Activated CD4-positive, alpha-beta T cell treated with anti-CD3 and anti-CD28 coated beads for 24 hours (primary cell): ENCODE data around the gene PECR.

Experiments used
- DNase-seq, 2 donors: peaks; one replicate each; pipeline ENCODE4 v3.0.0-alpha.2; 2020; ENCODE audit warnings: low read depth in 2 of 2

The PECR gene

DNA sequence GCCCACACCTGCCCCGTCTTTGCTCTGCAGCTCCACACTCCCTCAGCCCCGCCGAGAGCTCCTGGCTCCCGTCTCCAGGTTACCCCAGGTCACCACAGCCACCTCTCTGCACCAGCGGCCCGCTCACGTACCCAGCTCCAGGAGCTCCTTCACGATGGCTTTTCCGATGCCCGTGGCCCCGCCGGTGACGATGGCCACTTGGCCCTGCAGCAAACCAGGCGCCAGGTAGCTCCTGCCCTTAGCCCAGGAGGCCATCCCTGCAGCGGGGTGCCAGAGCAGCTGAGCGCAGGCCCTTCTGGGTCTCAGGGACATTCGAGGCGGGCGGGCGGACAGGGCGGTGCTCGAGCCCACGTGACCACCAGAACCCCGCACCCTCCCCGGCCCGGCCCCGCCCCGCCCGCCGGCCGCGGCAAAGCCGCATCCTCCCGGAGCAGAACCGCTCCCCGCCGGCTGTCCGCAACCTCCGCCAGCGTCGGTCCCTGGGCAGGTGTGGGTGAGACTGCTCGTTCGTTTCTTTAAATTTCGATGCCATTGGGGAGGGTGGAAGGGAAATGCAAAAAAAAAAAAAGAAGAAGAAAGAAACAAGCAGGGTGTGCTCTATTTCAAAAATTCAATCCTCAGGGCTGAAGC, at the start of gene PECR, which contains the start of gene TMEM169:
Gene PECR, minus strand, starts transcription at position 323 of the 630 bp plus-strand sequence. Its CDS starts 68 bp downstream, at position 255.
Gene TMEM169, plus strand, starts transcription at position 433 of the 630 bp plus-strand sequence. CDS start 14,045 bp downstream, outside the sequence.
- peak; percentile 54 to 73 for DNase-seq

DNA sequence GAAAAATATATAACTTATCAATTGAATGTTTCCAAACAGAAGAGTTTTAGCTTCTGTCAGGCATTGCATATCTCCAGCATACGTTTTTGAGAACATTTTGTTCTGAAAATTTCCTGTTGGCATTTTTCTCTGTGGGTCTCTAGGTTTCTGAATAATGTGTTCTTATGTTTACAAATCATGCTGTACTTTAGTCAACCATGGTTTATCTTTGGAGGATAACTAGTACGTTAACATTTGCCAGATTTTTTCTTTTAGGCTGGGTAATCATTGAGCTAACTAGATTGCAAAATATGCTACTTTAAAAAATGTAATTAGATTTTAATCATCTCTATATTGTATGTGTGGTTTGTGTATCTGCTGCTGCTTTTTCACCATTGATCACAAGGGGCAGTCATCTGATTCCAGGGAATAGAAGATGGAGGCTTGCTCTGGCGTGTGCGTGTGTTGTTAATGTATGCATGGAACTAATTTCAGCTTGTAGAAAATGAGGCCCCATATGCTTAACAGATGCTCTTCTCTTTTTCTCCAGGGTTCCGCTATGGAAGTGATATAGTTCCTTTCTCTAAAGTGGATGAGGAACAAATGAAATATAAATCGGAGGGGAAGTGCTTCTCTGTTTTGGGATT, 48.9 kb upstream of the PECR start:
- DNase-seq: no peak

DNA sequence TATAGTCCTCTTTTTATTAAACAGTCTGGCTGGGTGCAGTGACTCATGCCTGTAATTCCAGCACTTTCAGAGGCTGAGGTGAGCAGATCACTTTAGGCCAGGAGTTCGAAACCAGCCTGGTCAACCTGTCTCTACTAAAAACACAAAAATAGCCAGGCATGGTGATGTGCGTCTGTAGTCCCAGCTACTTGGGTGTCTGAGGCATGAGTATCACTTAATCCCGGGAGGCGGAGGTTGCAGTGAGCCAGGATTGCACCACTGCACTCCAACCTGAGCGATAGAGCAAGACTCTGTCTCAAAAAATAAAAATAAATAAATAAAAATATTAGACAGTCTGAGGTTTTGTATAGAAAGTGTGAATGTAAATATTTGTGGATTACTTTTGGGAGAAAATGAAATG, 45.3 kb upstream of the PECR start:
- no peak for DNase-seq

DNA sequence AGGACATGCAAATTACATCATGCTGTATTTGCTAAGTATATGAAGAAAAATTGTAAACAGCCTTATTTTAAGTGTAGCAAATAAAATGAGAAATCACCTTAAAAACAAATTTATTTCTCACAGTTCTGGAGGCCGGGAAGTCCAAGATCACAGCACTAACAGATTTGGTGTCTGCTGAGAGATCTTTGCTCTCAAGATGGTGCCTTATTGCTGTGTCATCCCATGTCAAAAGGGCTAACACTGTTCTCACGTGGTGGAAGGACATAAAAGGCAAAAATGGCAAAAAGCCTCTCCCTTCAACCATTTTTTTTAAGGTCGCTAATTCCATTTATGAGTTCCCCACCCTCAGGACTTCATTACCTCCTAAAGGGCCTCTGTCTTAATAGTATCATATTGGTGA, 39.6 kb upstream of the PECR start:
- no peak for DNase-seq

DNA sequence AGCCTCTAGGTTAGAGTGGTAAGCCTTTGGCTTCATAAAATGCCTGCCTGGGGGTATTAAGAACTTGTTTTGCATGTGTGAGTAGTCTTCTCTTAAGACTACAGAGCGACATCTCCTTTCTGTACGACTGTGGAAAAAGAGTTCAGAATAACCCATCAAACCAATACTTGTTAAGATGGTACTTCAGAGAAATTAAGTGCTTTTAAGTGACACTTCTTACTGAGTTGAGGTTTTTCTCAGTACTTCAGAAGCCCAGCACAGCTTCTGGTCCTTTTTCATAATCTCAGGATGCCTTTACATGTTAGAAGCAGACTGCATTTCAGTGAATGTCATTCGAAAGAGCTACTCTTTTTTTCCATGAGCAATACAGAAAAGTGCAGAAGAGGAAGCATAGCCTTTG, 38.4 kb upstream of the PECR start:
- DNase-seq: no peak

DNA sequence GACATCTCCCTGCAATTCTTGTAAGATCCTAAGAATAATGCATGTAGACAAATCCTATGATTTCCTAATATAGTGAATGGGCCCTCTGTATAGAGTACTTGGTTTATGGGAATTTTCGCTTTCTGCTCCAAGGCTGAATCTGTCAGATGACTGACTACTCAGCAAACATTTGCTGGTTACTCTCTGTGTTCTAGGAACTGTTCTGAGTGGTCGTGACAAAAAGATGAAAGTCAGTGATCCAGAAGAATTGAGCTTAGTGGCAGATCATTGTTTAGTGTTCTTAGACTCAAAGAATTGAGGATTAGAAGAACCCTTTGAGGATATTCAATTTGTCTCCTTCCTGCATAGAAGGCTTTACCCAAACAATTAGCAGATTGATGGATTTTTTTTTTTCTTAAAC, 37.5 kb upstream of the PECR start:
- DNase-seq: no peak

DNA sequence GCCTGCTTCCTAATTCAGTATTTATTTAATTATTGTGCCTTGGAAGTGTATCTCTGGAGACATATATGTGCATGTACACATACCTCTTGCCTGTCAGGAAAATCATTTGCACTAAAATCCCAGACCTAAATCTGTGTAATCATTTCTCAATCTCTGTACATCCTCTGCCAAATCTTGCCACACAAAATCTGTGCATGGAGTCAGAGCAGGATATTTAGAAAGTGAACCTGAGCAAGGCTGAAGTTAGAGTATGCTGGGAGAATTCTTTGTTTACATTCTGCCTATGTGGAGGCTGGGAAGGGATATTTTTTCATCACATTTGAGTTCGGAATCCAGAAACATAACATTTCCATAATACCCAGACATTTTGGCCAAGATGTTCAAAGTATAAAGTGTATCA, 36.9 kb upstream of the PECR start:
- no peak for DNase-seq

DNA sequence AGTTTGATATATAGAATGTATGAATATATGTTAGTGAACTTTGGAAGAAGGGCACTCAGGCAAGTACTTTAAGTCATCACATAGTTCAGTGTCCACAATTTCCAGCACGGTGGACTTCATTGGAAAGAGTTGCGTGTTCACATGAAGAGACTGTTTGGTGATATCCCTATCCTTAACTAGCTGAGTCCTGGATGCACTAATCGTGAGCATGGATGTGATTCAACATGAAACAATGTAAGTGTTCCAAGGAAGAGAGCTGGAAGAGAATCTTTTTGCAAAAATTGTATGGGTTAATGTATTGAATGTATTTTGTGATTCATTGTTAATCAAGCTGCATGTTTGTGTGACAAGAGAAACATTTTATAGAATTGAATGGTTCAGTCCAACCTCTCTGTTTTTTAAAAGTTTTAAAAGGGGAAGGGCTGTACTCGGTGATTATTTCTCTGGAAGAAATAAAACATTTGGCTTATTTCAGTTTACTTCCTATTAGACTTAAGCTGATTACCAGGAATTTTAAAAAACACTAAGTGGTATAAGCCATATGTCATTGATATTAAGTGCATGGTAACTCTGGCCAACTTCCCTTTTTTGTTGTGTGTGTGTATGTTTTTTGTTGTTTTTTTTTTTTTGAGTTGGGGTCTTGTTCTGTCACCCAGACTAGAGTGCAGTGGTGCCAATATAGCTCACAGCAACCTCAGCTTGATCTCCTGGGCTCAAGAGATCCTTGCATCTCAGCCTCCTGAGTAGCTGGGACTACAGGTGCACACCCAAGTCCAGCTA, 36.1 kb upstream of the PECR start:
- no peak for DNase-seq

DNA sequence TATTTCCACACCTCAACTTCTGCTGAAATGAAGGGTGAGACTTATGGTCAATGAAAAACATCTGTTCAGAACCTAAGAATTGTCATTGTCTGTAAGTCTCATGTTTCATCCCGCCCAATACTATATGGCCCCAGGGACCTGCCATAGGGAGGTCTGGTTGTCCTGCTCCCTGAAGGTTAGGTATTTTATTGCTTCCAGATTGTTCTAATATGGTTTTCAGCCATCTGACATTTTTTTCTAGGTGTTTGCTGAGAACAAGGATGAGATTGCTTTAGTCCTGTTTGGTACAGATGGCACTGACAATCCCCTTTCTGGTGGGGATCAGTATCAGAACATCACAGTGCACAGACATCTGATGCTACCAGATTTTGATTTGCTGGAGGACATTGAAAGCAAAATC, 34.8 kb upstream of the PECR start:
- DNase-seq: no peak

DNA sequence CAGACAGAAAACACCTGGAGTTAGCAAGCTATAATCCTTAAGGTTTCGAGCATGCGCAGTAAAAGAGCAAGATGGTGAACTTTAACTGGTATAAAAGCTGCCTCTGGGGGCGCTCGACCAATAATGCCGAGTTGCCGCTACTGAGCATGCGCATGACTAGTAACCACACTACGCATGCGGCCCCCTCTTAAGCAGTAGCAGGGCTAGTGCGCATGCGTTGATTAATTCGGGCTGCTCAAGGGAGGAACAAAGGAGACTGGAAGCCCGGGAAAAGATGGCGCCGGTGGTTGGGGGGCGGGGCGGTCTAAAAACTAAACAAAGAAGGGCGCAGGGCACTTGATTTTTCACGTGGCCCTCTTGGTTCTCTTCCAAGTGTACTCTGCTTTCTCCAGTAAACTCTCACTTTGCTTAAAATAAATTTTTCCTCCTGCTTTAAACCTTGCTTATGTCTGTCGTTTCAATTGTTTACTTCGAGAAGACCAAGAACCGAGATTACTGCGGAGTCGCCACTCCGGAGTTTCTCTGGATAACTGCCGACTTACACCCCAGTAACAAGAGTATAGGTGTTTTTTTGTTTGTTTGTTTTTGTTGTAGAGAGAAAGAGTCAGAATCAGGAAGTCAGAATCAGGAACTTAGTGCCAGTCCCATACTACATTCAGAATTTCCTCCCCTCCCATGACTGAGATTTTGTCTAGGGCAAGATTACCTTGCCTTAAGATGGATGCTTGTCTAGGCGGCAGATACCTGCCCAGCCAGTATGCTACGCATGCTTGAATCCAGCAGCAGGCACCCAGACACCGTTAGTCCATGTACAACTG, 33.3 kb upstream of the PECR start:
- DNase-seq: peak; percentile 93 to 95

DNA sequence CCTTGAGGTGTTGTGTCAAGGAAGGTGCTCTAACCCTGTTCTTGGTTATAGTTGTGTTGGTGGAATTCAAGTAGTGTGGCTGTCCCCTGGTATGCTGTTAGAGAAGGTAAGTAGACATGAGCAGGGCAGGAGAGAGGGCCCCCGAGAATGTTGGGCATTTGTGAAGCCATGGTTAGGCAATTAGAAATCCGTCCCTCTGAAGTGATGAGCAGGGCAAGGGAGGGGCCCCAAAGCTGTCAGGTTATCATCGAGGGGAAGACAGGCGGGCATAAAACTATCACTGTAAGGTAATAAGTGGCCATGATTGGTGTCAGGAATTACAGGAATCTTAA, 32.7 kb upstream of the PECR start:
- no peak for DNase-seq

DNA sequence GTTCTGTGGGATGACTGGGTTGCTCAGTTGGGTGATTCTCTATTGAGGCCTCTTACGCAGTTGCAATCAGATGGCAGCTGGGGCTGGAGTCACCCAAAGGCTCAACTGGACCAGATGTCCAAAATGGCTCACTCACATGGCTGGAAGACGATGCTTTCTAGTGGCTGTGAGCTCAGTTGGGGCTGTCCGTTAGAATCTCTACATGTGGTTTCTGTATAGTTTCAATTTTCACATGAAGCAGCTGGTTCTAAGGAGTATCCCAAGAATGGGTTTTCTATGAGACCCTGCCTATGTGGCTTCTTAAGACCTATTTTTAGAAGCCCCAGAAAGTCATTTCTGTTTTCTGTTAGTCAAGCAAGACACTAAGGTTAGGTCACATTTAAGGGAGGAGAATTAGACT, 32.0 kb upstream of the PECR start:
- no peak for DNase-seq

DNA sequence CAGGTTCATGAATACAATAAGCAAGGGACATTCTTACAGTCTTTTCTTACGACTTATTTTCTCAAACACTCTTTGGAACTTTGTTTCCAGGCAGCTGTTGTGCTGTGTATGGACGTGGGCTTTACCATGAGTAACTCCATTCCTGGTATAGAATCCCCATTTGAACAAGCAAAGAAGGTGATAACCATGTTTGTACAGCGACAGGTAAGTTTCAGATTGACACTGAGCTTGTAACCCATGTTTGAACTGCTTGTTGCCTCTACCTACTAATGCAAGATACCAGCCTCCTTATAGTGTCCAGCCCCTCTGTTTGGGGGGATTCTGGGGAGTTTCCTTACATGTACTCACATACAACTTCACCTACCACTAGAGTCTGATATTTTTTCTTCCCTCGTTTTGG, 31.3 kb upstream of the PECR start:
- DNase-seq: no peak

DNA sequence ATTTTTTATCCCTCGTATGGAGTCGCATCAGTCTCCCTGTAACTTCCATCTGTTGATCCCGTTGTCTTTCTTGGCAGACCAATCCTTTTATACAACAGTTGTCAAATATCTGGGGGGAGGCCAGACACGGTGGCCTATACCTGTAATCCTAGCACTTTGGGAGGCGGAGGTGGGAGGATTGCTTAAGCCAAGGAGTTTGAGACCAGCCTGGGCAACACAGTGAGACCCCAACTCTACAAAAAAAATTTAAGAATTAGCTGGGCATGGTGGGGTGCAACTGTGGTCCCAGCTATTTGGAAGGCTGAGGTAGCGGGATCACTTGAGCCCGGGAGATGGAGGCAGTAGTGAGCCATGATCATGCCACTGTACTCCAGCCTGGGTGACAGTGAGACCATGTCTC, 29.5 kb upstream of the PECR start:
- no peak for DNase-seq

DNA sequence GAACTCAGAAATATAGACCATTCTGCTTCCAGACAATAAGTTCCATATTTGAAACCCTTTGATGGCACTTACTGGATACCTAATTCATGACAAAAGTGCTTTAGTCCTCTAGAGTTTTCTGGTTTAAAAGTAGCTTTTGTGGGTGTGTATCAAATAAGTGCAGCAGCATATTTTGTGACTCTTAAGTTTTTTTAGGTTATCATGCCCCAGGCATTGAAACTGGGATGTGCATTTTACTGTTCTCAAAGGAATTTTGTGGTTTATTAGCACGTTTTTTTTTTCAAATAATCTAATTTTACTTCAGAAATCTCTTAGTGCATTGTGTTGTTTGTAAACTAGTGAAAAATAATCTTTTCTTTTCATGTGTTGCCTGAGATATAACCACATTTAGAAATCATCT, 29.0 kb upstream of the PECR start:
- DNase-seq: no peak

DNA sequence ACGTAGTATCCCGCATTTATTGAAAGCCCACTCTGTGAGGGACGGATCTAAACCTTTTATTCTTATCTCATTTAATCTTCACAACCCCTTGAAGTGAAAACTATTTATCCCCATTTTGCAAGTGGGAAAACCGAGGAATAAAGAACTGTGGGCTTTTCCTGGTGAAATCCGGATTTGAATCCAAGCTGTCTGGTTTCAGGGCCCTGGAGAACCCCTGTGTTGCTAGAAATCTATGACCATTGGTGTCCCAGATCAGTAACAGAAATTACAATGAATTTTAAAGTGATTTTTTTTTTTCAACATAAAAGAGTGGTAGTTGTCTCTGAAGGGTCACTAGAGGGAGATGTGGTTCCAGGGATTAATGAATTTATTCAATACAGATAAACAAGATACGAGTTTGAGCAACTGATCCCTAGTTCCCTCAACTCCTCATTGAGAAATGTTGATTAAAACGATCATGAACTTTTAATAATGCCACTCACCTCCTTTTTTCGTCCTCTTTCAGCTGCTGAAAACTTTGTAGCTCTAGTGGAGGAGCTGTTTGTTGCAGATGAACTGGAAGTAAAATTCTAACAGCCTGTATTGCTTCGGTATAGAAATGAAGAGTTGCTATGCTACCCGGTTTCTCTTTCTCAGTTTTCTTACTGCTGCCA, 28.5 kb upstream of the PECR start:
- DNase-seq: no peak

DNA sequence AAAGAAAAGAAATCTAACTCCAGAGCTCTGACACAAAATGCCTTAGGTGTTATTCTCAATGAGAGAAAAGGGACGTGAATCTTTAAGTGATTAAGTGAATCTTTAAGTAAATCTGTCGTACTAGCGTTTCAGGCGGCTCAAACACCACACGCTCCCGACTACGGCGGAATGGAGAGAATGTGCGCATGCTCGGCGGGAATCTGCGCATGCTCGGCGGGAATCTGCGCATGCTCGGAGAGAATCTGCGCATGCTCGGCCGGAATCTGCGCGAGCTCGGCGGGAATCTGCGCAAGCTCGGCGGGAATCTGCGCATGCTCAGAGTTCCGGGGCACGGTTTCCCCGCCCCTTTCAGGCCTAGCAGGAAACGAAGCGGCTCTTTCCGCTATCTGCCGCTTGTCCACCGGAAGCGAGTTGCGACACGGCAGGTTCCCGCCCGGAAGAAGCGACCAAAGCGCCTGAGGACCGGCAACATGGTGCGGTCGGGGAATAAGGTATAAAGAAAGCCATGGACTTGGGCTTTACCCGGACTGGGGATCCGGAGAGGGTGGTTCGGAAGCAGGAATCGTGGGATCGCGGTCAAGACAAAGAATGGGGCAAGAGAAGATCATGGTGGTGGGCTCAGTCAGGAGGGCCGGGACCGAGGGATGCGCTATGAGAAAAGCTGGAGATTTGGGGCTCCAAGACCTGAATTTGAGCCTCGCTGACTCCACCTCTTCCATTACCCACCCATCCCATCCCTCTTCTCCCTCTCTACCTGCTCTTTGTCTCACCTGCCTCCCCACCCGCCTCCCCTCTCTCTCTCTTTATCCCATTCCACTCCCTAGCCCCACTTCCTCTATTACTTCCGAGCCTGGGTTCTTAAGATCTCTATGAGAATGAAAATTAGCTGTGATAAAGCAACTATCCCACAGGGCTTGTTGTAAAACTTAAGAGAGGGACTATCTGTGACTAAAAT, 27.6 kb upstream of the PECR start, which contains the start of gene XRCC5:
Gene XRCC5, plus strand, starts transcription at position 382 of the 955 bp plus-strand sequence. Its CDS starts 89 bp downstream, at position 471.
- DNase-seq: peak; percentile 97

DNA sequence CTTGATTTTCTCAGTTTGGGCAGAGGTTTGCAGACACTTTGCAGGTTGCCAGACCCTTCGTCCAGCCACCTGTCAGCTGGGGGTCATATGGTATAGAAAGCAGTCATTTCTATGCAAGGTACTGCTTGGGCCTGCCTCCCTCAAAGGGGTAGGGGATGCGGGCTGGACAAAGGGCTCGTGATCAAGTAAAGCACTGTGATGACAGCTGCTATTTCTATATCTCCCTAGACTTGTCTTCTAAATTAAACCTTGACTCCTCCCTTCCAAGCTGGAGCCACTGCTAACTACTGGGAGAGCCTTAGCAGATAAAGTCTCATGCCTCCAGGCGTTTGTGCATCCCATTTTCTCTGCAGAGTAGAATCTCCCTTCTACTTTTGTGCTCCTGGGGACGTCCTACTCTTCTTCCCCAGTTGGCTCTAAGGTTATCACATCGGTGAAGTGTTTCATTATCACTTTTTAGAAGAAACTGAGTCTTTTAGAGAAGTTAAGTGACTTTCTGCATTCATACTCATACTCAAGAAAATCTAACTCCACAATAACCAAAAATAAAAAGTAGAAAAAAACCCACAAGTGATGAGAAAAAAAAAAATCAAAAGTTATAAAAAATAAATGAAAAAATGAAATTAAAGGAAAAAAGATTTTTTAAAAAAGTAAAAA, 26.8 kb upstream of the PECR start:
- no peak for DNase-seq

DNA sequence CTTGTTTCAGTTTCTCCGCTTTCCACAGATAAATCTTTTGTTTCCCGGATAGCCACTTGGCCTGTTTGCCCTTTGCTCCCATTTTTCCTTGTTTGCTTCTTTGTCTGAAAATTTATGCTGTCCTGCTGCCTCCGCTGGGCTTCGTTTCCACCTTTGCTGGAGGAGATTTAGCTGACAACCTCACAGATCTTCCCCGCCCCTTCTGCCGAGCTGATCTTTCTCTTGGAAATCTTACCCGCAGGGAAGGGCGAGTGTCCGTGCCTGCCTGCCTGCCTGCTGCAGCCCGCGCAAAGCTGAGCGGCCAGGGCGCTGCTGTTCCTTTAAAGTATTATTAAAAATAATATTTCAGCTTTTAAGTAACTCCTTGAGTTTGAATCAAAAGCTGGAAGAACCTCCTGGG, 26.2 kb upstream of the PECR start:
- DNase-seq: no peak

DNA sequence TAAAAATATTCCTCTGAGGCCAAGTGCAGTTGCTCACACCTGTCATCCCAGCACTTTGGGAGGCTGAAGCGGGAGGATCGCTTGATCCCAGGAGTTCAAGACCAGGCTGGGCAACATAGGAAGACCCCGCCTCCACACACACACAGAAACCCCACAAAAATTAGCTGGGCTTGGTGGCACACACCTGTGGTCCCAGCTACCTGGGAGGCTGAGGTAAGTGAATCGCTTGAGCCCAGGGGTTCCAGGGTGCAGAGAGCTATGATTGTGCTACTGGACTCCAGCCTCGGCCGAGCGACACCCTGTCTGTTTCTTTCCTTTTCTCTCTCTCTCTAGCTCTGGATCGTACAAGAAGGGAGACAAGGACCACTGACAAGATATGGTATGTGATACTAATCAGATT, 25.7 kb upstream of the PECR start:
- no peak for DNase-seq
